Kidney tubule cell (primary cell): Measurements from ENCODE around the gene MGAT5B.
"Not testable (repeated sequence)": the region's sequence is repeated elsewhere in the genome, so short reads cannot be mapped to it uniquely, and the experiment has no call there.

ENCODE experiments used
- DNase-seq: peaks from one replicate; pipeline ENCODE4 v3.0.0-alpha.2; 2018; ENCODE audit warnings: low spot score

The MGAT5B gene

GRCh38 chr17:76868176-76868668, at the start of gene MGAT5B:
Gene MGAT5B (plus strand): TSS chr17:76868404. CDS start chr17:76869030, 626 bp downstream.
- peak; percentile 78 for DNase-seq

GRCh38 chr17:76820039-76820438, 48.2 kb upstream of the MGAT5B start:
- DNase-seq = no peak

DNA sequence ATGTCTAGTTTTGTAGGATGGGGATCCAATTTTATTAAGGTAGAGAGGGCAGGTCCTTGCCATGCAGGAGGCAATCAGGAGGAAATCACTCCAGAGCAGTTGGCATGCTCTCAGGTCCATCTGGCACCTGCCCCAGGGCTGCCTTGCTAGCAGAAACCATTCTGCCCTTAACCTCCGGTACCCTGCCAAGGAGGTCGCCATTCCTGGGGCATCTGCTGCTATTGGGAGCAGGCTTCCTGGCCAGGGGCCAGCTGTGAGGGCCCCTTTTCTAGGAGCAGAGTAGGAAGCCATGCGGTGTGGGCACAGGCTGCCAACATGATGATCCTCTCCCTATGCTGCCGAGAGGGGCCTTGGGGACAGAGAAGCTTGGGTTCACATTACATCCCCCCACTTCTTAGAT, 47.6 kb upstream of the MGAT5B start:
- no peak for DNase-seq

DNA sequence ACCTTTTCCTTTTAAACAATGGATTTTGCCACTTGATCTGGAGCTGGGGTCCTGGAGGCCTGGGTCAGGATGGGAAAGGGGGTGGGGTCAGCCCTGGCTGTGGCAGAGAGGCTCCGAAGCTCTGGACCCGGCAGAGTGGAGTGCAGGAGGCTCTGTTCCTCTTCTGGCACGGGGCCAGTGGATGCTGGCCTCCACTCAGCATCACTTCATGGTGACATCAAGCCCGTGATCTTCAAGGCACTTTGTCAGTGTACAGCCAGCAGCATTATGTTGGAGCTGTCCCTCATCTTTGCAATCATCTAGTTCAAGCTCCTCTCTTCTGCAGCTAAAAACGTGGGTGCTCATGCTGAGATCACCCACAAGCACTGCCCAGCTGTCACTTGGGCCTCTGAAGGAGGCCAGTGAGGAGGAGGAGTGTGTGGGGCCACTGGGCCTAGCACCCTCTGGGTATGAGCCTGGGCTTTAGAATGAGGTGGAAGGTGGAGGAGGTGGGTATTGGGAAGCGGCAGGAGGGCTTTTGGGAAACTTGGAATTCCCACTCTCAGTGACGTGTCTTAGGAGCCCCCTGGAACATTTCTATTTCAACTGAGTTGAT, 45.9 kb upstream of the MGAT5B start:
- no peak for DNase-seq

- peak; percentile 90 for DNase-seq
Observed at GRCh38 chr17:76824093-76824492, 44.1 kb upstream of the MGAT5B start.

- peak; percentile 30 for DNase-seq
Observed at GRCh38 chr17:76826330-76827068, 41.7 kb upstream of the MGAT5B start.

- DNase-seq = no peak
Observed at GRCh38 chr17:76827736-76828135, 40.5 kb upstream of the MGAT5B start.

DNA sequence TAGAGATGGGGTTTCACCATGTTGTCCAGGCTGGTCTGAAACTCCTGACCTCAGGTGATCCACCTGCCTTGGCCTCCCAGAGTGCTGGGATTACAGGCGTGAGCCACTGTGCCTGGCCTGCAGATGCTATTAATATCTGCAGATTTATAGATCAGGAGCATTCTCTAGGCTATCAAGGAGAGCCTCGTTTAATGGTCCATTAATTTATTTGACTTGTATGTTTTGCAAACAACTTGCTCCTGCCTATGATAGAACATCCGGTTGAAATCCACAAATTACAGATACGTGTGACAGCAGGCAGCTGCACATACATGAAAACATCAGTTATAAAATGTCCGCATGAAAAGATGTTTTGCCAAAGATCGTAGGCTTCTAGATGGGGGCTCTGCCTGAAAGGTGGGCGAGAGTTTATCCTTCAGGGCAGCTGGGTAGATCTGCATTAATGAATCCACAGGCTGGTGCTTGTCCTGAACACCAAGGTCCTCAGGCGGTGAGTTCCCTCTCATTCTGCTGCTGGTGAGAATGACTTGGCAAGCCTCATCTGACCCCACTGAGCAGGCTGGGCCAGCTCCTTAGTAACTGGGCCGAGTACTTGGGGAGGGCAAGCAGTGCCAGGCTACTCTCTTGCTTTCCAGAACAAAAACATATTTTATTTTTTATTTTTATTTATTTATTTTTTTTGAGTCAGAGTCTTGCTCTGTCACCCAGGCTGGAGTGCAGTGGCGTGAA, 37.1 kb upstream of the MGAT5B start:
- DNase-seq = no peak

GRCh38 chr17:76833034-76833644, 35.1 kb upstream of the MGAT5B start:
- no peak for DNase-seq

DNA sequence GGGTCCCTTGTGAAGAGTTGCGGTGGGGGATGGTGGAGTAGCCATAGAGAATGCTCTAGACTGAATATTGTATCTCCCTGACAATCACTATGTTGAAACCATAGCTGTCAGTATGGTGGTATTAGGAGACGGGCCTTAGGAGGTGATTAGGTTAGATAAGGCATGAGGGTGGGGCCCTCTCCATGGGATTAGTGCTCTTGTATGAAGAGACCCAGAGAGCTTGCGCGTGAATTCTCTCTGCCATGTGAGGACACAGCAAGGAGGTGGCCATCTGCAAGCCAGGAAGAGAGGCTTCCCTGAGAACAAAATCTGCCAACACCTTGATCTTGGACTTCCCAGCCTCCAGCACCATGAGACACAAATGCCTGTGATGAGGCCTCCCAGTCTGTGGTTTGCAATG, 34.5 kb upstream of the MGAT5B start:
- DNase-seq = no peak

DNA sequence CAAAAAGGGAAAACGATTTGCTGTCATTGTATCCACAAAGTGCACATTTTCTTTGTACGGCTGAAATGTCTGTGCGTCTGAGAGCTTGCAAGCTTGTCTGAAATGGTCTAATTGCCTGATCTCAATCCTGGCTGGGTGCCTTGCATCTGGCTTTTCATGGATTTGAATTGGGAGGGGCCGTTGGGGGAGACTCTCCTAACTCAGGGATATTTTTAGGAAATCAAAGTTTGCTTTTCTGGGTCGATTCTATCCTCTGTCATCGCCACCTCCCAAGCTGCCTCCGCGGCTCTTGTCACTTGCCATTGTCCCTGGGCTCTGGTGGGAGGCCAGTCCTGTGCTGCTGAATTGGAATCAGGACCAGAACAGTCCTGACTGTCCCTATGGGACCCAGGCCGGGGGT, 33.3 kb upstream of the MGAT5B start:
- no peak for DNase-seq

GRCh38 chr17:76840443-76840767, 27.8 kb upstream of the MGAT5B start:
- no peak for DNase-seq

GRCh38 chr17:76840884-76841775, 27.1 kb upstream of the MGAT5B start:
- DNase-seq = no peak

GRCh38 chr17:76841776-76842405, 26.3 kb upstream of the MGAT5B start:
- no peak for DNase-seq

DNA sequence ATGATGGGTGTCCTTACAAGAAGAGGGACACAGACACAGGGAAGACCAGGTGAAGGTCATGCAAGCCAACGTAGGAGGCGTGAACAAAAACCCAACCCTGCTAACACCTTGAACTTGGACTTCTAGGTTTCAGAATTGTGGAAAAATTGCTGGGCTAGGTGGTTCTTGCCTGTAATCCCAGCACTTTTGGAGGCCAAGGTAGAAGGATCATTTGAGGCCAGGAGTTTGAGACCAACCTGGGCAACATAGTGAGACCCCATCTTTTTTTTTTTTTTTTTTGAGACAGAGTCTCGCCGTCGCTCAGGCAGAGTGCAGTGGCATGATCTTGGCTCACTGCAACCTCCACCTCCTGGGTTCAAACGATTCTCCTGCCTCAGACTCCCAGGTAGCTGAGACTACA, 25.1 kb upstream of the MGAT5B start:
- not testable (repeated sequence) for DNase-seq

DNA sequence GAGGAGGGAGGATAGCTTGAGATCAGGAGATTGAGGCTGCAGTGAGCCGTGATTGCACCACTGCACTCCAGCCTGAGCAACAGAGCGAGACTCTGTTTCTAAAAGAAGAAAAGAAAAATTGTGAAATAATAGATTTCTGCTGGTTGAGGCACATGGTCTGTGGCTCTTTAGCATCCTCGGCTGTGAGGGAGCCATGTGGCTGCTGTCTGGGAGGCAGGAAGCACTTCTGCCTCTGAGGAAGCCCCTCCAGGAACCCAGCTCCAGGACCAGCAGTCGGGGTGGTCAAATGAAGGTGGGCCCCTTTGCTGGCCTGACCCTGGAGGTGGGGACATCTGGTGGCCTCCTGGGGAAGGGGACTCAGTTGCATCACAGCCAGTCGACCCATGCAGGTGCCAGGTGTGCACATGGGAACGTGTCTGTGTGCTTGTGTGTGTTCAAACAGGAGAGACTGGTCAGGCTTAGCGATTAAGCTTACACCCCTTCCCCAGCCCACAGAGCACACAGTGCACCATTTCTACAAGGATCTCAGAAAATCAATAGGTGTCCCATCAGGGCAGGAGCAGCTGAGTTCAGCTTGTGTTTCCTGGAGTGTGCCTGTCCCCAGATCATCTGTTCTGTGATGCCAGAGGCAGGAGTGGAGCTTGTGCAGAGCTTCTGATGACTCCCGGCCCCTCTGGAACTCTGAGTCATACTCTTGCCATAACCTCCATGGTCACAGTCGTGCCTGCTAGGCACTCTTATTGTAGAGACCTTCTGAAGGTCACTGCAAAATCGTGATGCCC, 24.3 kb upstream of the MGAT5B start:
- DNase-seq = peak; percentile 22

- DNase-seq = no peak
Observed at GRCh38 chr17:76844485-76844829, 23.7 kb upstream of the MGAT5B start.

DNA sequence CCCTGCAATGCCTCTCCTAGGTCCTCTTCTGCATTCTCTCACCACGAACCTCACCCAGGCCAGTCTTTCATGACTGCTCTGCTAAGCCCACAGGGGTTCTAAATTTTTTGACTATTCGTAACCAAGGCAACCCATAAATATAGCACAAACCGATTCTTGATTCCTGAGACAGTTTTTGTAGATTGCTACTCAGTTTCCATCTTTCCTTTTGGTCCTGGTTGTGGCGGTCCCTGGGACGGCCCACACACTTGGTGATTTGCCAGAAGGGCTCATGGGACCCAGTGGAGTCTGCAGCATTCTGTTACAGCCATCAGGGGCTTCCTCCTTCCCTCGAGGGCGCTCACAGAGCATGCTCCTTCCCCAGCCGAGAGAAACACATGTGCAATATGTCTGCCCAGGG, 23.4 kb upstream of the MGAT5B start:
- no peak for DNase-seq

DNA sequence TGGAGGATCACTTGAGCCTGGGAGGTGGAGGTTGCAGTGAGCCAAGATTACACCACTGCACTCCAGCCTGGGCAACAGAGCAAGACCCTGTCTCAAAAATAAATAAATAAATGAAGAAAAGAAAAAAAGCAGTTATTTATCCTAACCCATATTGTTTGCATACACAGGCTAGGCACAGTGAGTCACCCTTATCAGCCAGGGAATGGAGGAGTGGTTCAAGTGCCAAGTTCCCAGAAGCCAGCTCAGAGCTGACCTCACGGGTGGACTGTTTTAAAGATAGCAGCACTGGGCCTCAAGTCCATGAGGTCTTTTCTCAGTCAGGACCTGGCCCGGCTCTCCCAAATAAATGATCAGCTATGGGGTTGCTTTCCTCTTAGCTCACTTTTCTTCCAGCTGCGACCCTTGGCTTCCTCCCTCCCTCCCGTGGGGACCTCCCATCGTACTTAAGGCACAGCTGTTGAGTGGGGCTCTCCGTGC, 22.6 kb upstream of the MGAT5B start:
- no peak for DNase-seq

DNA sequence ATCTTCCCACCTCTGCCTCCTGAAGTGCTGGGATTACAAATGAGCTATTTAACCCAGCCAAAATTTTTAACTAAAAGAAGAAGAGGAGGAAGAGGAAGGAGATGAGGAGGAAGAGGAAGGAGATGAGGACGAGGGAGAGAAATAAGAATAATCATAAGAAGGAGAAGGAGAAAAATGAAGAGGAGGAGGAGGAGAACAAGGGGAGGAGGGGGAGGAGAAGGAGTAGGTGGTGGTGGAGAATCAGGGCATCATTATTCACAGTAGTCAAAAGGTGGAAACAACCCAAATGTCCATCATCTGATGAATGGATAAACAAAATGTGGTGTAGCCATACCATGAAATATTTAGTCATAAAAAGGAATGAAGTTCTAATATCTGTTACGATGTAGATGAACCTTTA, 21.2 kb upstream of the MGAT5B start:
- DNase-seq = no peak
